Measurements from ENCODE around the gene SMPX. TPM values are rescaled to one million over a fixed set of nuclear protein-coding genes. Genes with fewer than 3 reads are reported as not detected.

SMPX gene
- polyA plus RNA-seq, 2 of the 4 experiments (the other 2 are of a cell fraction), result 0.13 to 0.23 TPM

- POLR2A ChIA-PET, result no interaction called here
- H3K27ac ChIP-seq, result no peak overlapping the region
- no peak overlapping the region for H3K4me3 ChIP-seq
- no peak for DNase-seq (ENCODE audit: low read depth in 1 of 2, low spot score in 1 of 2)
- no peak for ATAC-seq
- WGBS (ENCODE audit: missing lambda C conversion rate), result 44% methylated on average over 4 of the region's 4 CpGs
- TF ChIP-seq ZFP36 (IDR thresholded peaks at IDR 0.05; ENCODE audit: borderline replicate concordance, partially characterized antibody), result no peak
- no peak for TF ChIP-seq USF2 (IDR thresholded peaks at IDR 0.05)
- no peak for TF ChIP-seq CTCF (IDR thresholded peaks at IDR 0.05)
- TF ChIP-seq MAZ (IDR thresholded peaks at IDR 0.05; ENCODE audit: borderline replicate concordance, low read depth, low read length), result no peak
- TF ChIP-seq ESRRA (IDR thresholded peaks at IDR 0.05; ENCODE audit: borderline replicate concordance, low read length), result no peak
- TF ChIP-seq EHMT2 (IDR thresholded peaks at IDR 0.05; ENCODE audit: low read depth), result no peak
- no peak for TF ChIP-seq RNF2 (IDR thresholded peaks at IDR 0.05; ENCODE audit: borderline replicate concordance, low read depth)
- TF ChIP-seq REST (IDR thresholded peaks at IDR 0.05), result no peak
- no peak for TF ChIP-seq NR3C1 (IDR thresholded peaks at IDR 0.05)
- no peak for TF ChIP-seq MAX (IDR thresholded peaks at IDR 0.05)
- H3K9me3 ChIP-seq, result no peaks in the 10 kb centered on the region
- CTCF ChIA-PET, result no interaction called here
- FAIRE-seq, result no peak
- no peaks in the 10 kb centered on the region for H3K4me1 ChIP-seq
- no peak overlapping the region for H3K4me2 ChIP-seq
These were observed 95.2 kb downstream of the SMPX start for GRCh38 chrX:21662761-21663160.

- TF ChIP-seq CEBPB (IDR thresholded peaks at IDR 0.05) (no peak), USF2 (IDR thresholded peaks at IDR 0.05) (no peak), PHF8 (IDR thresholded peaks at IDR 0.05; ENCODE audit: borderline replicate concordance, low read depth) (no peak), HMGXB4 (CRISPR knock-in tag; IDR thresholded peaks at IDR 0.05; ENCODE audit: borderline replicate concordance) (no peak)
- H3K4me2 ChIP-seq, result no peak overlapping the region
- ChIA-PET CTCF (no interaction called here), POLR2A (no interaction called here)
- no peak overlapping the region for H3K4me3 ChIP-seq
- peak; percentile 93 for FAIRE-seq
- no peak for ATAC-seq
- DNase-seq (ENCODE audit: low read depth in 1 of 2, low spot score in 1 of 2), result no peak
- no peaks in the 10 kb centered on the region for H3K4me1 ChIP-seq
- 61% methylated on average over 6 of the region's 6 CpGs for whole genome bisulfite sequencing (ENCODE audit: missing lambda C conversion rate)
- H3K27ac ChIP-seq, result no peak overlapping the region
- no peaks in the 10 kb centered on the region for H3K9me3 ChIP-seq
These were observed 96.6 kb downstream of the SMPX start for GRCh38 chrX:21661316-21661715.

Measured in A549 (cell line).